ENCODE results near the gene TMPRSS9.

DNA sequence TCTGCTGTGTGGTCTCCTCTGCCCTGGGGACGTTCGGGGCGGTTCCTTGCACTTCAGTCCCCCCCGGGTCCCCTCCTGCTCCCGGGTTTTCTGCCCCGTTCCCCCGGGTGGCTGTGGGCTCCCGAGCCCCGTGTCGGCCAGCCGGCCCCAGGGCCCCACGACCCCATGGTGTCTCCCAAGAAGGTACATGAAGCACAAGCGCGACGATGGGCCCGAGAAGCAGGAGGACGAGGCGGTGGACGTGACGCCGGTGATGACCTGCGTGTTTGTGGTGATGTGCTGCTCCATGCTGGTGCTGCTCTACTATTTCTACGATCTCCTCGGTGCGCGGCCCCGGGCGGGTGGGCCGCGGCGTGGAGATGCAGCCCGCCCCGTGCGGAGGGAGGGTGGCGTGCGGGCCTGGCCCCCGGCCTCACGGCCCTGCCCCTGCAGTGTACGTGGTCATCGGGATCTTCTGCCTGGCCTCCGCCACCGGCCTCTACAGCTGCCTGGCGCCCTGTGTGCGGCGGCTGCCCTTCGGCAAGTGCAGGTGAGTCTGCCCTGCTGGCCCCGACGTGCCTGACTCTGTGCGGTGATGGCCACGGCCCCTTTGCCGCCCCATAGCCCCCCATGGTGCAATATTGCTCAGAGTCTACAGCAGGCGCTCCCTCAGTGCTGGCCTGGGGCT is 20.3 kb upstream of the TMPRSS9 start:
- TF ChIP-seq EZH2 (IDR thresholded peaks at IDR 0.05; ENCODE audit: insufficient read depth, poor library complexity, severe bottlenecking) (no peak), EZH2phosphoT487 (IDR thresholded peaks at IDR 0.05; ENCODE audit: insufficient read depth, low read depth) (no peak)

Data from GM23248 (cell line).